Astrocyte of the spinal cord (primary cell): Measurements from ENCODE around the gene EDNRB.

Experiments used
- DNase-seq: peaks from one replicate; pipeline ENCODE4 v3.0.0; 2011; ENCODE audit warnings: low read depth, low spot score
- H3K4me3 ChIP-seq: 2 replicates; pipeline ENCODE4 v1.5.1; 2011; ENCODE audit warnings: low read depth, mild to moderate bottlenecking, low read length, moderate library complexity
- in situ Hi-C: cut with HindIII; loops from 2 replicates; pipeline ENCODE4 v1.10.0; 2017; ENCODE audit warnings: low sequenced_read_pairs
- TF ChIP-seq, protein P1 (sequence below): IDR thresholded peaks from 2 replicates; pipeline ENCODE4 v1.5.1; 2012; ENCODE audit warnings: low read depth, mild to moderate bottlenecking, low read length, inconsistent platforms

EDNRB gene

DNA sequence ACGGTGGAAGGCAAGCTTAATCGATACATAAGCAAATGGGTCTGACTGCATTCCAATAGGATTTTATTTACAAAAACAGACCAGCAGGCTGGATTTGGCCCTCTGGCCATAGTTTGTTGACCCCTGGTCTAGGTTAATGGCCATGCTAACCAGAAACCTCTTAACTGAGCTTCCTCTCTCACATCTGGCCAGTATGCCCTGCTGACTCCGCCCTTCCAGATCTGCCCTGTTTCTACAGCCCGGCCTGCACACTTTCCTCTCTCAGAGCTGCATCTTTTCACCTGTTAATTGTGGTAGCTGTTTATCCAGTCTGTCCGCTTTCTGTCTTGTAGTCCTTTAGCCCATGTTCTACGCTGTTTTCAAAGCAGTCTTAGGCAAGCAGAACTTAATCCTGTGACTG lies 25.6 kb downstream of the EDNRB start:
- H3K4me3 ChIP-seq = no peak overlapping the region
- TF ChIP-seq, protein P1, sequence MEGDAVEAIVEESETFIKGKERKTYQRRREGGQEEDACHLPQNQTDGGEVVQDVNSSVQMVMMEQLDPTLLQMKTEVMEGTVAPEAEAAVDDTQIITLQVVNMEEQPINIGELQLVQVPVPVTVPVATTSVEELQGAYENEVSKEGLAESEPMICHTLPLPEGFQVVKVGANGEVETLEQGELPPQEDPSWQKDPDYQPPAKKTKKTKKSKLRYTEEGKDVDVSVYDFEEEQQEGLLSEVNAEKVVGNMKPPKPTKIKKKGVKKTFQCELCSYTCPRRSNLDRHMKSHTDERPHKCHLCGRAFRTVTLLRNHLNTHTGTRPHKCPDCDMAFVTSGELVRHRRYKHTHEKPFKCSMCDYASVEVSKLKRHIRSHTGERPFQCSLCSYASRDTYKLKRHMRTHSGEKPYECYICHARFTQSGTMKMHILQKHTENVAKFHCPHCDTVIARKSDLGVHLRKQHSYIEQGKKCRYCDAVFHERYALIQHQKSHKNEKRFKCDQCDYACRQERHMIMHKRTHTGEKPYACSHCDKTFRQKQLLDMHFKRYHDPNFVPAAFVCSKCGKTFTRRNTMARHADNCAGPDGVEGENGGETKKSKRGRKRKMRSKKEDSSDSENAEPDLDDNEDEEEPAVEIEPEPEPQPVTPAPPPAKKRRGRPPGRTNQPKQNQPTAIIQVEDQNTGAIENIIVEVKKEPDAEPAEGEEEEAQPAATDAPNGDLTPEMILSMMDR = no peak
- in situ Hi-C loops = no loop called here
- DNase-seq = no peak

DNA sequence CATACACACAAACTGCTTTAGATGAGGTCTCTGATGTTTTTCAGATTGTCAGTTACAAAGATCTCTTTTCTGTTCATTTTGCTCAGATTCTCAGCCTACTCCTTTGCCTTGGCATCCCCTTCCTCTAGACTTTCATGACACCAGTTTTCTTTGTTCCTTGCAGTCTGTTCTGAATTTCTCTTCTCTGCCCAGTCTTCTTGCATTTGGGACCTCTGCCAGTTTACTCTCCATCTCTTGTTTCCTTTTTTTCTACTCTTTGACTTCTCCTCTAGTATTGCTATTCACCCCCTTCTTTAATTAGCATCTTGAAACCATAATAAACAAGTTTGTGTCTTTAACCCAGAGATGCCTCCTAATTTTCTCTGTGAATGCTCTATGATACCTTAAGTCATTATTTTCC lies 26.1 kb downstream of the EDNRB start:
- in situ Hi-C loops = no loop called here
- H3K4me3 ChIP-seq = no peak overlapping the region
- DNase-seq = no peak
- TF ChIP-seq, protein P1 = no peak

DNA sequence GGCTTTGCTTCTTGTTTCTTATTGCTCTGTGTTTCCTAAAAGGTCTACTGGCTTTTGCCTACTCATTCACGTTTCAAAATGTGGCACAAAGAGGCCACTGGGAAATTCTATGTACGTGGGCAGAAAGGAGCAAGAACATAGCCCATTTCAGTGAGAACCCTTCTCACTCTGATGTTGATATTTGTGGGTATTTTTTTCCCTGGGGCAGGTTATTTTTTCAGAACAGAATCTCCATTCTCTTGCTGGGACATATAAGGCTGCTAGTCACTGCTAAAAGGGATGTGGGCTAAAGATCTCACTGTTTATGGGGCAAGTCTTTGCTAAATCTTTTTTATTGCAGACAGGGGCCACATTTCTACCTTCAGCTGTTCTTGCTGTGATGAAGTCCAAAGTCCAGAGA lies 27.1 kb downstream of the EDNRB start:
- DNase-seq = no peak
- no peak overlapping the region for H3K4me3 ChIP-seq
- TF ChIP-seq, protein P1 = no peak
- in situ Hi-C loops = no loop called here

DNA sequence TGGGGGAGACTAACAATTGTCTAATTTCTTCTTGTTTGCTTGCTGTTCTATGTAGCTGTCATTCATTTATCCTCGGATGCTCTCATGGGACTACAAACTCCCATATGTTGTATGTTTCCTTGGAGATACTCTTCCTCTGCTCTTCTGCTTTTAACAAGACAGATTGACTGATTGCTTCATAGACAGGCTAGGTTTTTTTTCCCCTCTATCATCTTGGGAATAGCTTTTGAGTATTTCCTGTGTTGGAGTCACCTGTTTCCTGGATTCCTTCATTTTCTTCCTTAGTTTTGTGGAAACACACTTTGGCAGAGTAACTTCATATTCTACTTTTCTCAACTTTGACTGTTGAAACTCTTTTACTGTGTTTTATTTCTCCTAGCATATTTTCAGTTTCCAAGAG lies 27.6 kb downstream of the EDNRB start:
- DNase-seq = no peak
- TF ChIP-seq, protein P1 = no peak
- no peak overlapping the region for H3K4me3 ChIP-seq
- in situ Hi-C loops = no loop called here

GRCh38 chr13:77883328-77883727 lies 35.3 kb downstream of the EDNRB start:
- TF ChIP-seq, protein P1 = no peak
- DNase-seq = no peak
- in situ Hi-C loops = no loop called here
- H3K4me3 ChIP-seq = no peak overlapping the region

DNA sequence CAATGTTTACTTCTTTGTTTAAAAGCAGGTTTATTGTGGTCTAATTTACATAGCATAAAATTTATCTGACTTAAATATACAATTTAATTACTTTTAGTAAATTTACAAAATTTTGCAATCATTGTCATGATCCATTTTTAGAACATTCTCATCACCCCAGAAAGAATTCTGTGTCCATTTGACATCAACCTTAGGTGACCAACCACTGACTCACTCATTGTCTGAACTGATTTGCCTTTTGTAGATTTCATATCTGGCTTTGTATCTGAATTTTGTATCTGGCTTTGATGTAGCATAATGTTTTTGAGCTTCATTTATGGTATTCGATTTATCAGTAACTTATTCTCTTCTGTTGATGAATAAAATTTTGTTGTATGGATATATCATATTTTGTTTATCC lies 40.4 kb downstream of the EDNRB start:
- H3K4me3 ChIP-seq = no peak overlapping the region
- TF ChIP-seq, protein P1 = no peak
- DNase-seq = no peak
- in situ Hi-C loops = no loop called here

DNA sequence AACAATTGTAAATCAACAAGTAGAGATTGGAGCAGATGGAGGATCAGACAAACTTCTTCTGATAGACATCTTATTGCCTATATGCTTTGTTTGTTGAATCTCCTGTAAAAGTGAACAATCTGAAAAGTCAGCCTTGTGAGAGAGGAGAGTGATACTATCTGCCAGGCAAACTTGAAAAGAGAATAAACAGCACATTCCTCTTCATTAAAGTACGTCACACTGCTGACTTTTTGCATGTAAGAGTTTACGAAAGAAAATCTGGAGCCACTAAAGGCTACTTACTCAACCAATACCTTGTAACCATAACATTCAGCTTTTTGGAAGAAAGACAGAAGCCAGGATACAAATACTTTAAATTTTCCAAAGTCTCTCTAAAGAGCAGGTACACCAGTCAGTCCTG lies 42.5 kb downstream of the EDNRB start:
- TF ChIP-seq, protein P1 = no peak
- in situ Hi-C loops = no loop called here
- no peak for DNase-seq
- H3K4me3 ChIP-seq = no peak overlapping the region
